ENCODE results near the gene COMP.

The COMP gene

DNA sequence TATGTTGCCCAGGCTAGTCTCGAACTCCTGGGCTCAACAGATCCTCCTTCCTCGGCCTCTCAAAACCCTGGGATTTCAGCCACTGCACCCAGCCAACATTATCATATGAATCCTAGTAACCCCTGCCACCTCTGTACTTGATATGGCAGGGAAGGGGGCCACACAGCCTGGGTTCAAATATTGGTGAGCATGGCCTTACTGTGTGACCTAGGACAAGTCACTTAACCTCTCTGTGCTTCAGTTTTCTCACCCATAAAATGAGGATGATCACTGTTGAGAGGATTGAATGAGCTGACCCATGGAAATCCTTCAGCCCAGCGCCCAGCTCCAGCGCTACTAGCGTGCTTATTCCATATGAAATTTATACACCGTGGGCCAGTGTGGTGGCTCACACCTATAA lies 3.6 kb upstream of the COMP start:
- no peak overlapping the region for H3K27ac ChIP-seq

DNA sequence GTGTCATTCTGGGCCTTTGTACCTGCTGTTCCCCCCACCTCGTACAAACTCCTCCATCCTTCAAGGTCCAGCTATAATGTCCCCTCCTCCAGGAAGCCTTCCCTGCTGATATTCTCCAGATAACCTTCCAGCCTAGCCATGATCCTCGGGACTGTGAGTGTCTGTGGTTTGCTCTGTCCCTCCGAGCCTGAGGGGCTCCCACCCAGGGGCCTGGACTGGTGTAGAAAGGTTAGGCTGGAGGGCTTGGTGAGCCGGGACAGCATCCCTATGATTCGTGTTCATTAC lies 2.9 kb upstream of the COMP start:
- no peak for TF ChIP-seq ZFX (IDR thresholded peaks at IDR 0.05; ENCODE audit: borderline replicate concordance)
- TF ChIP-seq, protein P1, sequence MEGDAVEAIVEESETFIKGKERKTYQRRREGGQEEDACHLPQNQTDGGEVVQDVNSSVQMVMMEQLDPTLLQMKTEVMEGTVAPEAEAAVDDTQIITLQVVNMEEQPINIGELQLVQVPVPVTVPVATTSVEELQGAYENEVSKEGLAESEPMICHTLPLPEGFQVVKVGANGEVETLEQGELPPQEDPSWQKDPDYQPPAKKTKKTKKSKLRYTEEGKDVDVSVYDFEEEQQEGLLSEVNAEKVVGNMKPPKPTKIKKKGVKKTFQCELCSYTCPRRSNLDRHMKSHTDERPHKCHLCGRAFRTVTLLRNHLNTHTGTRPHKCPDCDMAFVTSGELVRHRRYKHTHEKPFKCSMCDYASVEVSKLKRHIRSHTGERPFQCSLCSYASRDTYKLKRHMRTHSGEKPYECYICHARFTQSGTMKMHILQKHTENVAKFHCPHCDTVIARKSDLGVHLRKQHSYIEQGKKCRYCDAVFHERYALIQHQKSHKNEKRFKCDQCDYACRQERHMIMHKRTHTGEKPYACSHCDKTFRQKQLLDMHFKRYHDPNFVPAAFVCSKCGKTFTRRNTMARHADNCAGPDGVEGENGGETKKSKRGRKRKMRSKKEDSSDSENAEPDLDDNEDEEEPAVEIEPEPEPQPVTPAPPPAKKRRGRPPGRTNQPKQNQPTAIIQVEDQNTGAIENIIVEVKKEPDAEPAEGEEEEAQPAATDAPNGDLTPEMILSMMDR (IDR thresholded peaks at IDR 0.05) = no peak
- no peak overlapping the region for H3K27ac ChIP-seq

More for the DNA sequence above, 3.6 kb upstream of the COMP start:
- TF ChIP-seq, protein P1 (IDR thresholded peaks at IDR 0.05) = no peak

DNA sequence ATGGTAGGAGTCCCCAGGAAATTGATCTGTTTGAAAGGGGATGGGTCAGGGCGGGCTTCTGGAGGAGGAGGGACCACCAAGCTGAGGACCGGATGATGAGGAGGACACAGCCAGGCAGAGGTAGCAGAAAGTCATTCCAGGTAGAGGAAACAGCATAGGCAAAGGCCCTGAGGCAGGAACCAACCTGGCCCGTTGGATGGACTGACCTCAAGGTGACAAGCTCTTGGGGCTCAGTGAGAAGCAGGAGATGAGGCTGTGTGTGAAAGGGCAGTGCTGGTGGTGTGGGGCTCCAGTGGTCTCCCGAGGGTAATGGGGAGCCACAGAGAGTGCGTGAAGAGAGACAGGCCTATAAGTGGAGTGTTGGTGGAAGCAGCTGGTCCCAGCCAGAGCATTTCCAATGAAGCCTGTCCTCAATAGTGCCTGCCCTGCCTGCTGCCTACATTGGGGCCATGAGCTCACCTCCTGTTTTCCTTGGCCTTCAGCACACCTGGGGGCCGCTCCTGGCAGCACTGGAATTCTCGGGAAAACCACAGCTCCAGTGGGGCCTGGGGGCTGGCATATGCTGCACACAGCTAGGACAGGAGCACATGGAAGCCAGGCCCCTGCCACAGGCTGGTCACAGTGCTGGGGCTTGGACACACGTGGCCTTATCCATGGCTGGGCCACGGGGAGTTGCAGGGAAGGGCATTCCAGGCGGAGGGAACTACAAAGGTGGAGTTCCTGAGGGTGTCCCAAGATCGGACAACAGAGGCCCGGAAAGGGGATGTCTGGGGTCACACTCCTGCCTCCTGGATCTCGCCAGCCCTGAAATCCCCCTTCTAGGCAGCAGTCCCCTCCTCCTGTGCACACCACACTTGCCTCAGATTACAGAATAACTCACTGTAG lies 2.3 kb upstream of the COMP start:
- no peak for TF ChIP-seq ZFX (IDR thresholded peaks at IDR 0.05; ENCODE audit: borderline replicate concordance)
- TF ChIP-seq, protein P1 (IDR thresholded peaks at IDR 0.05) = no peak
- no peak overlapping the region for H3K27ac ChIP-seq

DNA sequence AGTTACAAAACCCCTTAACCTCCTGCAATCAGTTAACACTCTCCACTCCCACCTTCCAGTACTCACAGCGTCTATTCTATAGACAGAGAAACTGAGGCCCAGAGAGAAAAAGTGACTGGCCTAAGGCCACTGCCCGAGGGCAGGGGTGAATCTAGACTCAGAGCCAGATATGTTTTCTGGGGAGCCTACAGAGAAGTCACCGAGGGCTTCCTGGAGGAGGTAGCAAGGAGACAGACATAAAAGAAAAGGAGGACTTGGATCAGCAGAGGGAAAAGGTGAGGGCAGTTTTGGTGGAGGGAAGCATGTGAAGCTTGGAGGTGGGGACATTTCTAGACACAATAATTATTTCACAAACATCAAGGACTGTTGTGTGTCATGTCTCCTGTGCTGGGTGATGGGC lies 1.6 kb upstream of the COMP start:
- H3K27ac ChIP-seq = no peak overlapping the region
- TF ChIP-seq ZFX (IDR thresholded peaks at IDR 0.05; ENCODE audit: borderline replicate concordance) = no peak
- TF ChIP-seq, protein P1 (IDR thresholded peaks at IDR 0.05) = no peak

DNA sequence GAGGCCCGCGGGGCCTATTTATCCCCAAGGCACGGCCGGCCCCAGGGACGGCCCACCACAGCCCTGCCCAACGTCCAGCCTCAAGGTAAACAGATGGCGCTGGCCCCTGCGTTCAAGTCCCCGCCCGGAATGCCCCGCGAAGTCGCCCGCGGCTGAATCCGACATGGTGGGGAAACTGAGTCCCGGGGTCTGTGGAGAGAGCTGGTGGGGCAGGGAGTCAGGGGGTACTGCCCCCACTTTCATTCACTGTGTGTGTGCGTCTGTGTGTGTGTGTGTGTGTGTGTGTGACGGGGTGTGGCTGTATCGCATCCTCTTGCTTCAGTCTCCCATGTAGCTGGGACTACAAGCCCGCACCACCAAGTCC lies 192 bp upstream of the COMP start:
- no peak overlapping the region for H3K27ac ChIP-seq
- TF ChIP-seq, protein P1 (IDR thresholded peaks at IDR 0.05) = no peak
- no peak for TF ChIP-seq ZFX (IDR thresholded peaks at IDR 0.05; ENCODE audit: borderline replicate concordance)

DNA sequence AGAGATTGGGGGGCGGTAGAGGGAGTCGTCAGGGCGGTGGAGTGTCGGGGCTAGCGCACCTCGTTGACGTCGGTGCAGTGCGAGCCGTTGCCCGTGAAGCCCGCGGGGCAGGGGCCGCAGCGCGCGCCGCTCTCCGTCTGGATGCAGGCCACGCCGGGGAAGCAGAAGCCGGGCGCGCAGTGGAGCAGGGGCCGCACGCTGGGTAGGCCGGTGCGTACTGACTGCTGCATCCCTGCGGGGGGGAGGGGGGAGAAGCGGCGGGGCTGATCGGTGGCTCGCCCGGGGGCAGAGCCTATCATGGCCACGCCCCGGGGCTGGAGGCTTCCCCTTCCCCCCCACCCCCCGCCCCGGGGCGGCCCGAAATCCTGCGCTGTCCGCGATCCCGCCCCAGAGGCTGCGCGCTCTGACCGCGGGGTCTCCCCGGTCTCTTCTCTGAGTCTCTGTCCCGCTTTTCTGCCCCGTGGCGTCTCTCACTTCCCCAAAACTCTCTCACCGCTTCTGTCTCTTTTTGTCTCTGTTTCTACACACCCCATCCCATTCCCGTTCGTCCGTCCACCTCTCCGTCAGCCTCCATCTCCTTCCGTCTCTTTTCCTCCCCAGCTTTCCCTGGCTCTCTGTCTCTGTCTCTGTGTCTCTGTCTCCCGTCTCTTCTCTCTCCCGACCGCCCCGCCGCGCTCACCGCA lies 1.1 kb downstream of the COMP start:
- TF ChIP-seq ZFX (IDR thresholded peaks at IDR 0.05; ENCODE audit: borderline replicate concordance) = no peak
- TF ChIP-seq, protein P1 (IDR thresholded peaks at IDR 0.05) = no peak
- H3K27ac ChIP-seq = no peak overlapping the region

DNA sequence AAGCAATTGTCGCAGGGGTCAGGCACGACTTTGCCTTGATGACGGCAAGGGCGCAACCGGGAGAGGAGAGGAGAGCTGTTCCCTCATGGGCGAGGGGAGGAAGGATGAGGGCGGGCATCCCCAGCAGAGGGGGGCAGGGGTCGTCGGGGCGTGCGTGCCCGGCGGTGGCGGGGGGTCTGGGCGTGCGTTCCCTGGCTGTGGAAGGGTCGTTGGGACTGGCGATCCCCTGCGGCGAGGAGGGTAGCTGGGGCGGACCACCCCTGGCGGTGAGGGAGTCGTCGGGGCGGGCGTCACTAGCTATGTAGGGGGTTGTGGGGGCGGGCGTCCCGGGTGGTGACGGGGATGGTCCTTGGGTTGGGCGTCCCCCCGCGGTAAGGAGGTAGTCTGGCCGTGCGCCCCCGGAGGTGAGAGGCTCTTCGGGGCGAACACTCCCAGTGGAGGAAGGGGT lies 1.7 kb downstream of the COMP start:
- H3K27ac ChIP-seq = no peak overlapping the region

More for the DNA sequence above, 1.7 kb downstream of the COMP start:
- TF ChIP-seq, protein P1 (IDR thresholded peaks at IDR 0.05) = no peak
- no peak for TF ChIP-seq ZFX (IDR thresholded peaks at IDR 0.05; ENCODE audit: borderline replicate concordance)

Measured in 22Rv1 (cell line).